SK-N-SH (cell line): Measurements from ENCODE around the gene SSTR5.
"Not testable (repeated sequence)": the region's sequence is repeated elsewhere in the genome, so short reads cannot be mapped to it uniquely, and the experiment has no call there.

Experiments
- CTCF ChIP-seq: fragments of 200-600 bp; sonication (generic); IDR thresholded peaks from 2 replicates; pipeline ENCODE4 v1.6.1; 2017; ENCODE audit warnings: antibody characterized with exemption, mild to moderate bottlenecking, moderate library complexity
- ELF1 ChIP-seq: IDR thresholded peaks from 2 replicates; pipeline ENCODE4 v1.4.0; 2012
- EP300 ChIP-seq, 2 experiments: IDR thresholded peaks; 2 replicates each; pipeline versions ENCODE4 v1.4.0 to v1.6.1; 2012; ENCODE audit warnings: borderline replicate concordance in 1 of 2, low read depth in 1 of 2, low read length in 1 of 2
- MXI1 ChIP-seq: IDR thresholded peaks from 2 replicates; pipeline ENCODE4 v1.6.1; 2012; ENCODE audit warnings: mild to moderate bottlenecking, low read depth, low read length, improper control_type of control experiment
- POLR2AphosphoS5 ChIP-seq: IDR thresholded peaks from 2 replicates; pipeline ENCODE4 v1.6.1; 2012; ENCODE audit warnings: low read depth, low read length
- RAD21 ChIP-seq: IDR thresholded peaks from 2 replicates; pipeline ENCODE4 v1.6.1; 2012; ENCODE audit warnings: mild to moderate bottlenecking, low read length
- REST ChIP-seq: IDR thresholded peaks from 2 replicates; pipeline ENCODE4 v1.6.1; 2012; ENCODE audit warnings: mild to moderate bottlenecking, low read depth, low read length, moderate library complexity
- TCF12 ChIP-seq: IDR thresholded peaks from 2 replicates; pipeline ENCODE4 v1.4.0; 2012

GRCh38 chr16:1092685-1093283 is 20.2 kb downstream of the SSTR5 start:
- not testable (repeated sequence) for TF ChIP-seq CTCF; REST; RAD21; POLR2AphosphoS5; EP300 (IDR thresholded peaks at IDR 0.05; ENCODE audit: borderline replicate concordance in 1 of 2, low read depth in 1 of 2, low read length in 1 of 2); TCF12; MXI1; ELF1
